BJ (cell line): ENCODE results near the gene TM9SF3. TPM values are rescaled to one million over a fixed set of nuclear protein-coding genes. Genes with fewer than 3 reads are reported as not detected.
A peak's percentile ranks its signal among the peaks of the same experiment; 100 is the strongest.

Source experiments
- CTCF ChIA-PET: fragments of 350-600 bp; formaldehyde crosslinking; extraction: SDS; loops from one replicate; lab custom pipeline; 2021; ENCODE audit warnings: antibody characterized with exemption, inconsistent platforms; lab: Yijun Ruan, JAX
- POLR2A ChIA-PET: fragments of 300-600 bp; sonication (Branson Sonifier 250); formaldehyde crosslinking; extraction: SDS; loops from one replicate; lab custom pipeline; 2021; ENCODE audit warnings: antibody characterized with exemption; lab: Charles Lee
- DNase-seq: peaks from one replicate; pipeline ENCODE4 v3.0.0-alpha.2; 2011; ENCODE audit warnings: low read depth
- H3K27me3 ChIP-seq: 2 replicates; pipeline ENCODE4 v1.6.0; 2011; ENCODE audit warnings: low read length; ENCODE audit not compliant: control insufficient read depth, insufficient read depth
- H3K36me3 ChIP-seq: 2 replicates; pipeline ENCODE4 v1.5.1; 2011; ENCODE audit warnings: low read length; ENCODE audit not compliant: control insufficient read depth, insufficient read depth
- H3K4me3 ChIP-seq: 2 replicates; pipeline ENCODE4 v1.5.1; 2011; ENCODE audit warnings: low read depth, mild to moderate bottlenecking, control low read depth, low read length
- polyA plus RNA-seq: library from polyadenylated mRNA; depleted of rRNA; stranded (reverse); fragments of >200 nt; gene quantifications from 2 replicates; pipeline ENCODE4 v1.2.3, GENCODE V29; 2011
- TF ChIP-seq, protein P1 (sequence below): IDR thresholded peaks from 2 replicates; pipeline ENCODE4 v1.5.1; 2011; ENCODE audit warnings: low read depth, mild to moderate bottlenecking, control low read depth, inconsistent platforms, low read length, moderate library complexity; ENCODE audit not compliant: insufficient read depth

Gene TM9SF3
- polyA plus RNA-seq, 1 experiment: 27.0 TPM

DNA sequence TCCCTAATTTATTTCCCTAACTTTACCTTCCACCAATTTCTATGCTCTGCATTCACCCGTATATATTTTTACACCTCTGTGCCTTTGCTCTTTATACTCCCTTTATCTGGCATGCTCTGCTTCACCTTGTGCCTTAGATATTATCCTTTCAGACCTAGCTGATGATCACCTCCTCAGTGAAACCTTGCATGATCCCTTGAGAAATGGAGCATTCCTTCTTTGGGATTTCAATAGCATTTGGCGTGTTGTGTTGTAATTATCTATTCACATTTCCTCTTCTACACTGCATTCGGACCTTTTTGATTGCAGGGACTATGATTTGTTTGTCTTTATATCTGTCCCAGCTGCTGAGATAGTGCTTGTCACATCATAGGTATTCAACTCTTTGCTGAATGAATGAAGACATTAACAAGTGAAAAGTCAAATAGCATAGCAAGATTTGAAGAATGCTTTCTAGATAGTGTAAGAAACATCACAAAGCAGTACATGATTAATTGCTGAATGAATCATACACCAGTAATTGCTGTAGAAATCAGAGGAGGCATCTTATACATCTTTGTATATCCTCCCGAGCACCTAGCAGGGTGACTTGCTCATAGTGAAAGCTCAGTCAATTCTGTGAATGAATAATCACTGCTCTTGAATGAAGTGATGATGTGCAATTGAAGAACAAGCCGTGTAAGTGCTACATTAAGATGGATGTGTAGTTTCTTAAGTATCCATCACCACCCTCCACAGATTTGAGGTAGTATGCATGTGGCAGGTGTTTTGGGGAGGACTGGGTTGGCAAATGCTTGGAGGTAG is 2.0 kb upstream of the TM9SF3 start:
- no peak overlapping the region for H3K4me3 ChIP-seq
- ChIA-PET CTCF (interaction anchor here (1.3 kb wide), 1 partner anchor 214 kb away, joined by 3 read pairs; no protein-coding TSS in a partner anchor), POLR2A (no interaction called here)
- H3K36me3 ChIP-seq: no peaks in the 10 kb centered on the region
- TF ChIP-seq, protein P1, sequence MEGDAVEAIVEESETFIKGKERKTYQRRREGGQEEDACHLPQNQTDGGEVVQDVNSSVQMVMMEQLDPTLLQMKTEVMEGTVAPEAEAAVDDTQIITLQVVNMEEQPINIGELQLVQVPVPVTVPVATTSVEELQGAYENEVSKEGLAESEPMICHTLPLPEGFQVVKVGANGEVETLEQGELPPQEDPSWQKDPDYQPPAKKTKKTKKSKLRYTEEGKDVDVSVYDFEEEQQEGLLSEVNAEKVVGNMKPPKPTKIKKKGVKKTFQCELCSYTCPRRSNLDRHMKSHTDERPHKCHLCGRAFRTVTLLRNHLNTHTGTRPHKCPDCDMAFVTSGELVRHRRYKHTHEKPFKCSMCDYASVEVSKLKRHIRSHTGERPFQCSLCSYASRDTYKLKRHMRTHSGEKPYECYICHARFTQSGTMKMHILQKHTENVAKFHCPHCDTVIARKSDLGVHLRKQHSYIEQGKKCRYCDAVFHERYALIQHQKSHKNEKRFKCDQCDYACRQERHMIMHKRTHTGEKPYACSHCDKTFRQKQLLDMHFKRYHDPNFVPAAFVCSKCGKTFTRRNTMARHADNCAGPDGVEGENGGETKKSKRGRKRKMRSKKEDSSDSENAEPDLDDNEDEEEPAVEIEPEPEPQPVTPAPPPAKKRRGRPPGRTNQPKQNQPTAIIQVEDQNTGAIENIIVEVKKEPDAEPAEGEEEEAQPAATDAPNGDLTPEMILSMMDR: no peak
- H3K27me3 ChIP-seq: no peaks in the 10 kb centered on the region
- no peak for DNase-seq

DNA sequence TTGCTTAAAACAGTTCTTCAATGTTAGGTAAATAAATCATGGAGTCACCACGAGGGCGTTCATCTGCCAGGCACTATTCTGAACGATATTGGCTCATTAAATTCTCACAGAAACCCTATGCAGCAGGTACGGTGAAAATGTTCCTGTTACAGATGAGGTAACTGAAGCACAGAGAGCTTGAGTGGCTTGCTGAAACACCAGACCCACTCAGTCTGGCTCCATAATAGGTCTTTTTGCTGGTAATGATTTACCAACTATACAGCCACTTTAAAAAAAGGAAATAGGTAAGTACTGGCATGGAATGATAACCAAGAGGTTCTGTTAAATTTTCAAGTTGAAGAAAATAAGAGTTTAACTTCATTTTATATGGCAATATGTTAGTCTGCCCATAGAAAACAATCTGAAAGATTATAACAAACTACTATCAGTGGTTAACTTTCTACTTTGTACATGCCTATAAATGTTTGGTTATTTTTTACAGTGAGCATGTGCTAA is 1.3 kb upstream of the TM9SF3 start:
- CTCF ChIA-PET: interaction anchor here (1.3 kb wide), 1 partner anchor 213 kb away, joined by 3 read pairs; no protein-coding TSS in a partner anchor
- DNase-seq: no peak
- TF ChIP-seq, protein P1: no peak
- H3K4me3 ChIP-seq: peak overlapping the region; percentile 96; the same call in 1 of the 2 replicates
- H3K27me3 ChIP-seq: no peaks in the 10 kb centered on the region
- H3K36me3 ChIP-seq: no peaks in the 10 kb centered on the region
- POLR2A ChIA-PET: interaction anchor here (0.6 kb wide), 1 partner anchor 249 kb away, joined by 3 read pairs; no protein-coding TSS in a partner anchor

DNA sequence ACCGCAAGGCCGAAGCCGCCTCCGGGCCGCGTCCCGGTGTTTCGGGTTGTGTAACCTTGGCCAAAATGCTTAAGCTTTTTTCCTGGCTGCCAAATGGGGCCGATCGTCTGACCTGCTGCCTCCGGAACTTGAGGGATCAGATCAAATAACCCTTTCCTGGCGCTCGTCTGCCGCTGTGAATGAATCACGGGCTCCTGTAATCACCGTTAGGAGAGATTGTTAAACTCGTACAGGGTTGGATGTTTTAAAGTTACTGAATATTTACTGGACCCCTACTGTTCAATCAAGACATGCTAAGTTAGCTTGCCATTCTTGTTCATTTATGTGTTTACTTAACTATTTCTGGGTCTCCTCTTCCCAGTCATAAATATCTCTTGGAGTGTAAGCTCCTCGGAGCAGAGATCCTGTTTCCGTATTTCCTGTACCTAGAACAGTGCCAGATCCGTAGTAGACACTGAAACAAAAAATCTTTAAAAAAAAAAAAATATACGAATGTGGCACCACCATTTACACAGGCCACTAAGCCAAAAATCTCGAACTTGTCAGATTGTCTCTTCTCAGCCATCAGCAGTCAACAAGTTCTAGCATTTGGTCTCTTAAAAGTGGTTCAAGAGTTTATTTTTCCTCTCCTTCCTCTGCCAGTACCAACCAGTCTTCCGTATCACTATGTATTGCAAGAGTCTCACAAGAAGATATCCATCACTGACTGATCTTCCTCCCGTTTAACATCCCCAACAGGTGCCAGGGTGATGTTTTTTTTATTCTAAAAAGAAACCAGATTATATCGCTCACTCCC is 650 bp upstream of the TM9SF3 start:
- POLR2A ChIA-PET: interaction anchor here (0.6 kb wide), 2 partner anchors 13 to 250 kb away, joined by 3 read pairs; no protein-coding TSS in a partner anchor
- TF ChIP-seq, protein P1: 0 out of 2 replicates have a peak, but pooled peaks have one; percentile 5

DNA sequence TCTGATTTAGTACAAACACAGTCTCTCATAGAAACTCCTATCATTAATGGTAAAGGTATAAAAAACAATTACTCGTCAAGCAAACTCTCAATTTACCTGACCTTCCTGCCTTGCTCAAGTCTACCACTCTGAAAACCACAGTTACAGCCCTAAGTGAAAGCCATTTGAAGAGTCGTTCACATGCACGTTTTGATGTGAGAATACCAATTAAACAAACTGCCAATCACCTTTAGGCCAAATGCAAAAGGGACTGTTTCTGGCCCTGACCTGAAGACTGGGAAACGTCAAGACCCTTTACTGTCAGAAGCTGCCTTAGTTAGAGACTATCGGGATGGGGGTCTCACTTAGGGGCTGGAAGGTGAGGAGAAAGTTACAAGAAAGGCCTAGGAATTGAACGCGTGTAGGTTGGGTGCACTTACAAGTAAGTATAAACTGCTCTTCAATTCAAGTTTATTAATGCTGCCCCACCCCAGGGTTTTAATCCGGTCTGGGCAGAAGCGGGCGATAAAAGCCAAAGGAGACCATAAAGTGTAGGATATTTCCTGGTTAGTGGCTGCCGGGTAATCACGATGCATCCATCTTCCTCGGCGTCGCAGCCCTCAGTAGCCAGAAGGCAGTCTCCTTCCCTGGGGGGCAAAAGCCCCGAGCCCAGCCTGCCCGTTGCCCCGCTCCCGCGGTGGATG is 935 bp downstream of the TM9SF3 start:
- no peak for DNase-seq
- CTCF ChIA-PET: interaction anchor here (1.5 kb wide), 1 partner anchor 19 kb away, joined by 3 read pairs; no protein-coding TSS in a partner anchor

More for the DNA sequence above, 650 bp upstream of the TM9SF3 start:
- no peaks in the 10 kb centered on the region for H3K36me3 ChIP-seq
- peak overlapping the region; percentile 96 for H3K4me3 ChIP-seq
- peak; percentile 37 for DNase-seq
- CTCF ChIA-PET: no interaction called here
- H3K27me3 ChIP-seq: no peaks in the 10 kb centered on the region

More for the DNA sequence above, 935 bp downstream of the TM9SF3 start:
- peak overlapping the region; percentile 96 for H3K4me3 ChIP-seq
- no peaks in the 10 kb centered on the region for H3K36me3 ChIP-seq
- POLR2A ChIA-PET: no interaction called here
- TF ChIP-seq, protein P1: no peak
- H3K27me3 ChIP-seq: no peaks in the 10 kb centered on the region
